ENCODE results near the gene ZBTB43. TPM values are rescaled to one million over a fixed set of nuclear protein-coding genes. Genes with fewer than 3 reads are reported as not detected.
"Not testable (repeated sequence)": the region's sequence is repeated elsewhere in the genome, so short reads cannot be mapped to it uniquely, and the experiment has no call there.

The ZBTB43 gene
- total RNA-seq, 4 donors from 2014 or later: 26.9 to 153 (median 35.6) TPM

- no peak overlapping the region for H3K4me3 ChIP-seq (ENCODE audit: low read depth, poor library complexity, severe bottlenecking)
- 80 to 84% methylated on average over 16 of the region's 16 CpGs for WGBS, 2 donors
- peak in 1 of 2 donors; percentile 43 for DNase-seq (ENCODE audit: low spot score in 2 of 2)
- intact Hi-C loops (cut with DNase I; ENCODE audit: low total_unique reads): no loop called here
- TF ChIP-seq POLR2A (IDR thresholded peaks at IDR 0.05) (no peak), CTCF (IDR thresholded peaks at IDR 0.05) (no peak)
Measured at GRCh38 chr9:126804198-126804695, 593 bp upstream of the ZBTB43 start.

DNA sequence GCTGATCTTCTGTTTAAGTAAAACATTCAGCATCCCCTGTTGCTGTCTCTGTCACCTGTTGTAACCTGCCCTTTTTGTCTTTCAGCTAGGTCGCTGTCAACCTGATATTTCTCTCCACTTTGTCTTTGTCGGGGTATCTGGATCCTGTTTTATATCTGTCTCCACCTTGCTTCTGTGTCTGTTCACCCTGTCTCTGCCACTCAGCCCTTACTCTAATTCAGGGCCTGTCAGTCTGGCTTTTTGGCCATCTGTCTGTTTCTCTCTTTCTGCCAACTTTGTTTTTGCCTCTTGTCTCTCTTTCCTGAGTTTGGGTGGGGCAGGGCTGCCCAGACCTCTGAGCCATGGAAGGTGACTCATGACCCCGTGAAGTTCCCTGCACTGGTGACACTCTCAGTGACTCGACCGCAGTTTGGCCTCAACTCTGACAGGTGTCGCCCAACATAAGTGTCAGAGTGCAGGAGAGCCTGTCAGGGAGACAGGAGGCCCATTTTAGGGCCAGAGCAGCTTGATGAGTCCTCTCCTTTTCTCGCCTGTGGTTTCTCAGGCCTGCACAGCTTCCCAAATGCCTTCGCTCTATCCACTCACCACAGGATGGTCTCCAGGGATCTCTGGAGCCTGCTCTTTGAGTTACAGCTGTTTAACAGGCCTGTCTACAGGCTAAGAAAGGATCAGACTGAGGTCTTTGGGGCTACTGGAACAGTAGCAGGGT, 868 bp downstream of the ZBTB43 start:
- 6 to 11% methylated on average over 8 of the region's 8 CpGs for WGBS, 2 donors
- TF ChIP-seq POLR2A (IDR thresholded peaks at IDR 0.05) (no peak), CTCF (IDR thresholded peaks at IDR 0.05) (no peak)
- peak overlapping the region; percentile 99 for H3K4me3 ChIP-seq (ENCODE audit: low read depth, poor library complexity, severe bottlenecking)
- intact Hi-C loops (cut with DNase I; ENCODE audit: low total_unique reads): no loop called here
- DNase-seq (ENCODE audit: low spot score in 2 of 2): peak in 1 of 2 donors; percentile 71

GRCh38 chr9:126806336-126806735, 1.5 kb downstream of the ZBTB43 start:
- intact Hi-C loops (cut with DNase I; ENCODE audit: low total_unique reads): no loop called here
- 62 to 65% methylated on average over 2 of the region's 2 CpGs for WGBS, 2 donors
- DNase-seq (ENCODE audit: low spot score in 2 of 2): no peak
- no peak overlapping the region for H3K4me3 ChIP-seq (ENCODE audit: low read depth, poor library complexity, severe bottlenecking)
- TF ChIP-seq POLR2A (IDR thresholded peaks at IDR 0.05) (no peak), CTCF (IDR thresholded peaks at IDR 0.05) (no peak)

DNA sequence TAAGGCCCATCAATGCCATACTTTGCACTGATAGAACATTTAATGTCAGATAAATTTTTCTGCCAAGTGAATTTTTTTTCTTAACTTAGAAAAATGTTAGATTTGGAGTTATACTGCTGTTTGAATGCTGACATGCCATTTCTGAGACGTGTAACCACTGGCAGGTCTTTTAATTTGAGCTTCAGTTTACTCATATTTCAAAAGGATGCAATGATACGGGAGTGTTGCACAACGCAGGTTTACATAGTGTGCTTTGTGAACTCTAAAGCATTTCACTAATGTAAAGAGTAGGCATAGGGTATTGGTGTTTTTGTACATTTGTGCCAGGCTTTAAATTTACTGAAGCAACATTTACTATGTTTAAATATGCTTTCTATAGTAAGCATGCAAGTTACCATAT, 4.2 kb downstream of the ZBTB43 start:
- intact Hi-C loops (cut with DNase I; ENCODE audit: low total_unique reads): no loop called here

DNA sequence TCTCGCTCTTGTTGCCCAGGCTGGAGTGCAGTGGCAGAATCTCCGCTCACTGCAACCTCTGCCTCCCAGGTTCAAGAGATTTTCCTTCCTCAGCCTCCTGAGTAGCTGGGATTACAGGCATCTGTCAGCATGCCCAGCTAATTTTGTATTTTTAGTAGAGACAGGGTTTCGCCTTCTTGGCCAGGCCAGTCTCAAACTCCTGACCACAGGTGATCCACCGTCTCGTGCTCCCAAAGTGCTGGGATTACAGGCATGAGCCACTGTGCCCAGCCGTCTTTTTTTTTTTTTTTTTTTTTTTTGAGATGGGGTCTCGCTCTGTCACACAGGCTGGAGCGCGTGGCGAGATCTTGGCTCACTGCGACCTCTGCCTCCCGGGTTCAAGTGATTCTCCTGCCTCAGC, 5.4 kb downstream of the ZBTB43 start:
- H3K4me3 ChIP-seq (ENCODE audit: low read depth, poor library complexity, severe bottlenecking); intact Hi-C loops (cut with DNase I; ENCODE audit: low total_unique reads); DNase-seq (ENCODE audit: low spot score in 2 of 2): not testable (repeated sequence)
- 97 to 98% methylated on average over 12 of the region's 12 CpGs for WGBS, 2 donors

More for the DNA sequence above, 4.2 kb downstream of the ZBTB43 start:
- H3K4me3 ChIP-seq (ENCODE audit: low read depth, poor library complexity, severe bottlenecking): no peak overlapping the region
- TF ChIP-seq CTCF (IDR thresholded peaks at IDR 0.05) (no peak), POLR2A (IDR thresholded peaks at IDR 0.05) (no peak)
- WGBS, 2 donors: 52 to 58% methylated on average over 3 of the region's 3 CpGs
- no peak for DNase-seq (ENCODE audit: low spot score in 2 of 2)

GRCh38 chr9:126813072-126813471, 8.2 kb downstream of the ZBTB43 start:
- no peak overlapping the region for H3K4me3 ChIP-seq (ENCODE audit: low read depth, poor library complexity, severe bottlenecking)
- 95 to 96% methylated on average over 11 of the region's 11 CpGs for WGBS, 2 donors
- intact Hi-C loops (cut with DNase I; ENCODE audit: low total_unique reads): no loop called here
- TF ChIP-seq POLR2A (IDR thresholded peaks at IDR 0.05) (no peak), CTCF (IDR thresholded peaks at IDR 0.05) (no peak)
- DNase-seq (ENCODE audit: low spot score in 2 of 2): no peak
